Measurements from ENCODE around the gene TCHP.
"Not testable (repeated sequence)": the region's sequence is repeated elsewhere in the genome, so short reads cannot be mapped to it uniquely, and the experiment has no call there.

TCHP gene

DNA sequence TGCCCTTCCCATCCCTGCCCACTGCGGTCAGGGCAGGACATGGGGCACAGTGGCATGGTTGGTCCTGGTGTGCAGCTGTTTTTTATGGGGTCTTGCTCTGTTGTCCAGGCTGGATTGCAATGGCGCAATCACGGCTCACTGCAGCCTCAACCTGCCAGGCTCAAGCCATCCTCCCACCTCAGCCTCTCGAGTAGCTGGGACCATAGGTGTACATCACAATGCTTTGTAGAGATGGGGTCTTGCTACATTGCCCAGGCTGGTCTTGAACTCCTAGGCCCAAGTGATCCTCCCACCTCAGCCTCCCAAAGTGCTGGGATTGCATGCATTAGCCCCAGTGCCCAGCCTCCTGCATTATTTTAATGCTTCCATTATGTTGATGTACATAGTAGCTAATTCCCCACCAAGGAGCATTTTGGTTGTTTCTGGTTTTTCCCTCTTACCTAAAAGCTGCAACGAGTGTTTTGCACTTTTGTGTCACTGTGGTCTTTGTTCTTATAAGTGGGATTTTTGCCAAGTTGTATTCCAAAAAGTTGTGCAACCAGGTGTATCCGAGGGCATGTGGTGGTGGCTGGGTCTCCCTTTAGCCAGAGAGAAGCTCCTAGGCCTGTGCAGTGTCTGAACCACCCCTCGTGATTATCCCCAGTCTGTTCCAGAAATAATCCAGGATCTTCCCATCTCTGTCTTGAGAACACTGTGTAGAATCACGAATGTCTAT is 10.3 kb downstream of the TCHP start:
- DNase-seq (ENCODE audit: low spot score), result no peak

DNA sequence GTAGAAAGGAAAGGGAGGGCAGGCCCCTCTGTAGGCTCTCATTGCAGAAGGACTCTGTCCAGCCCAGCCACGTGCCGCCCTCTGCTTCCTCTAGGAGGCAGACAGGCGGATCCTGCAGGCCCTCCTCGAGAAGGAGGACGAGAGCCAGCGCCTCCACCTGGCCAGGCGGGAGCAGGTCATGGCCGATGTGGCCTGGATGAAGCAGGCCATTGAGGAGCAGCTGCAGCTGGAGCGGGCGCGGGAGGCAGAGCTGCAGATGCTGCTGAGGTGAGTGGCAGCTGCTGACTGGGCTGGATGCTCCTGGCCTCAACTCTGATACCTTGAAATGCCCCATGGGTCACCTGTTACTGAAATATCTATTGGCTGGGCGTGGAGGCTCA is 10.9 kb downstream of the TCHP start:
- DNase-seq (ENCODE audit: low spot score), result no peak

DNA sequence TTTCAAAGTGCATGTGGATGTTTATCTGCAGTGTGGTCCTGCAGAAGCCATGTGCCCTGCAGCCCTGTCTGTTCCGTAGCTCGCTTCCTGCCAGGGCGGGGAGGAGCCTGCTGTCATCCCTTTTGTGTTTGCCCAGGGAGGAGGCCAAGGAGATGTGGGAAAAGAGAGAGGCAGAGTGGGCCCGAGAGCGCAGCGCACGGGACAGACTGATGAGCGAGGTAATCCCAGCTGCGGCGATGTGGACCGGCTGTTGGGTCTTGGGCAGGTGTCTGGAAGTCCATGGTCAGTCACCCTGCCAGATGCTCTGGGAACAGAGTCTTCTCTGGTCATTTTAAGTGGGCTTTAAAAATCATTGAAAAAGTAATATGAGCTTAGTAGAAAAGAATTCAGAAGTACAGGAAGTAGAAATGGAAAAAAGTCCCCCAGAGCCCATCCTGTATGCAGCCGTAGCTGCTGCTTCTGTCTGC is 12.8 kb downstream of the TCHP start:
- no peak for DNase-seq (ENCODE audit: low spot score)

DNA sequence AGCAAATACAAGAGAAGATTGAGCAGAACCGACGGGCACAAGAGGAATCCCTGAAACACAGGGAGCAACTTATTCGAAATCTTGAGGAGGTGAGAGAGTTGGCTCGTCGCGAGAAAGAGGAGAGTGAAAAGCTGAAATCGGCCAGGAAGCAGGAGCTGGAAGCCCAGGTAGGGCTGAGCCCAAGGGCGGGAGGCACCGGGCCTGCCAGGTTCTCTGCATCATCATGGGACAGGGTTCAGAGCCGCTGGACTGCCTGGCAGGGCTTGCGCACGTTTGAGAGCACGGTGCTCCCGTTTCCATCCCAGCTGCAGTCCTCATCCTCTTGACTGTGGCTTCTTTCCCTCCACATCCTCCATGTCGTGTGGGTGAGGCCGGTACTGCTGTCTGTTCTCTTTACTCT is 14.4 kb downstream of the TCHP start:
- no peak for DNase-seq (ENCODE audit: low spot score)

DNA sequence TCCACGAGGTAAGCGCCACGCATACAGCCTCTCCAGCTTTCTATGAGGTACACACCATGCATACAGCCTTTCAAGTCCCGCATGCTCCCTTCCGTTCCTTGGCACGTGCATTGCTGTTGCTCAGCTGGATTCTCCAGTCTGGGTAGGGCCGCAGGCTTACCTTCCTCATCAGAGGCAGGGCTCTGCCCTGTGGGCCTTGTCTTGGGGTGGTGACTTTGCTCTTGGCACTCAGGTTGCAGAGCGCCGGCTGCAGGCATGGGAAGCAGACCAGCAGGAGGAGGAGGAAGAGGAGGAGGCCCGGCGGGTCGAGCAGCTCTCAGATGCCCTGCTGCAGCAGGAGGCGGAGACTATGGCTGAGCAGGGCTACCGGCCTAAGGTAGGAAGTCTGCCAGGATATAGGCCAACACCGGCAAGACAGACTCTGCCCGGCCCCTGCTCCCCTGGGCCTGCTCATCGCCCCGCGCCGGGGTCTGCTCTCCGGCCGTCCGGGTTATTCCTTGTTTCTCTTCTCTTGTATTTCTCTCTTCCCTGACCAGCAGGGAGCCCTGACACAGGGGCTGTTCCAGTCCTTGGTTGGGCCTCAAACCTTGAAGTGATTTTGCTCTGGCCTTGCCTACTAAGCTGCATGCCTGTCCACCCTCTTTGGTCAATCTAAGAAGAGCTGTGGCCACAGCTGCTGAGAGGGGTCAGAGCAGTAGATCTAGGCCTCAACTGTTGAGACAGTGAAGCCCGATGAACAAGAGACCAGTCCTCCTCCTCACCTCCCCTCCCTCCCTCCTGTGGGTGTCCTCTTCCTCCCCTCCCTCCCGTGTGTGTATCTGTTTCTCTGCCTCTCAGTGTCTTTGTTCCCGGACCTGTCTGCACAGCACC is 15.3 kb downstream of the TCHP start:
- DNase-seq (ENCODE audit: low spot score), result no peak

DNA sequence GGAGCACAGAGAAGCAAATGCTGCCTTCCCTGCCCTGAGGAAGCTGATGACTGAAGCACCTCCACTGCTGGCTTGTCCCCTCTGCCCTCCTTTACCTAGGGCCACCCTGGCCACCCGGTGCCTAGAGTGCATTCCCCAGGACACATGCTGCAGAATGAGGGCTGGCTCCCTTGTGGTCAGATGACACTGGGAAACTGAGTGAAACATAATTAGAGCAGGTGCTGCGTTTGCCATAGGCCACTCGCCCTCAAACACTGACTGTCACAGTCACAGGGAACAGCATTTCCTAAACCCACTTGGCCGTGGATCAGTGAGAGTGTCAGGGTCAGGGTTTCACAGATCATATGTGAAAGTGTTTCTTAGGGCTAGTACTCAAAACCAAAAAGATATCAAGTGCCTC is 16.0 kb downstream of the TCHP start:
- no peak for DNase-seq (ENCODE audit: low spot score)

DNA sequence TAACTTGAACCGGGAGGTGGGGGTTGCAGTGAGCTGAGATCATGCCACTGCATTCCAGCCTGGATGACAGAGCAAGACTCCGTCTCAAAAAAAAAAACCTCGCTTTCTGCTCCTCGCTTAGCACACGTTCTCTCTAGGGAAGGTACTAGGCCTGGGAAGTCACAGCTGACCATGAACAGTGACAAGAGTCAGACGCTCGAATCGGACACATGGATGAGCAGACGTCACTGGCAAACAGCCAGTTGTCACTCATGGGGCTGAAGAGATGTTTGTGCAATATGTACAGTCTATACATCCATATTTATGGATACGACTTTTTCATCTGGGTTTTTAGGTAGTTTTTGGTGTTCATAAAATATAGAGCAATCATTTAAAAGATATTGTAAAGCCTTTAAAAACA is 19.4 kb downstream of the TCHP start:
- no peak for DNase-seq (ENCODE audit: low spot score)

DNA sequence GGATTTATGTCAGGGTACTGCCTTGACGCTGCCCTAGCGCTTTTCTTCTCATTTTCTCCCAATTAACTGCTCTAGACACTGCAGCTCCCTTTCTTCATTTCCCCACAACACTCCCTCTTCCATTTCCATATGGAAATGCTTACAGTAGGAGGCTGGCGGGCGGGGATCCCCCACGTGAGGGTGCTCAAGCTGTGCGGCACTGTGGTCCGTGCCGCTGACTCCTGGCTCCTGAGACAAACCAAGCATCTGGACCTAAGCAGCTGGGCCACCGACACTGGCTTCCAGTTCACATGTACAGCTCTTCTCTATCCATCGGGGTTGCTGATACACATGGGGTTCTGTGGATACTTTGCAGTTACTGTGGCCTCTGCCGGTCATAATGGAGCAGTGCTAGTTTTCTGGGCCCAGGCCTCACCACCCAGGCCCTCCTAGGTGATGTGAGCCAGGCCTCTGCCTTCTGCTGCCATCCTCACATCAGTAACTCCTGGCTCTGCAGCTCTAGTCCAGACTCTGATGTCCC is 20.2 kb downstream of the TCHP start:
- no peak for DNase-seq (ENCODE audit: low spot score)

DNA sequence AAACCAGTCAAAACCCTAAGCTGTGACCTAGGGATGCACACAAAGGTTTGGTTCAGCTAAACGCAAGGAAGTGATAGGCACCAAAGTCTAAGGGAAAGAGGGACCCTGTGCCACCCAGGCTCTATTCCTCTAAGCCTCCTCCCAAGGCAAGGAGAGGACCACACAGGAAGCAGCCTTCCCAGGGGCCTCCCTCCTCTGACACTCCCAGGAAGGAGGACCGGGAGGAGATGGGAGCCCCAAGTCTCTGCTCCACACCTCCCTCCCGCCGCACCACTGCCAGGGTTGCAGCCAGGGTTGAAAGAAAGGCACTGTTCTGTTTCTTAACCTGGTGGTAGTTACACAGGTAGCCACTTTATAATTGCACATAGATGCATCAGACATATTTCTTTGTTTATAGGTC is 21.9 kb downstream of the TCHP start:
- DNase-seq (ENCODE audit: low spot score), result no peak

DNA sequence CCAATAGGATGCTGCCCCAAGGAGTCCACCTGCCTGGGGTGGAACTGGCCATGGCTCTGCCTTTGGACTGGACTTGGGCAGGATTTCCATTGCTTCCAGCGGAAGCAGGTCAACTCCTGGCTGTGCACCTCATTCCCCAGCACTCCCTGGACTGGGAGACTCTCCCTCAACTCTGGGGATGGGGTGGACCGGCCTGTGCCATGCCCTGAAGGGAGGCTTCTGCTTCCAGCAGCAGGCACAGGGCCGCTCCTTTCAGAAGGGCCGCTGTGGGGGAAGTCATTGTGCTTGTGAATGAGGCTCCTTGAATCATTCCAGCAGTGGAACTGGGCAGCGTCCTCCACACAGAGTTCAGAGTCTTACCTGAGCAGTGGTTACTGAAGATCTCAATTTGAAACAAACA is 23.0 kb downstream of the TCHP start:
- no peak for DNase-seq (ENCODE audit: low spot score)

DNA sequence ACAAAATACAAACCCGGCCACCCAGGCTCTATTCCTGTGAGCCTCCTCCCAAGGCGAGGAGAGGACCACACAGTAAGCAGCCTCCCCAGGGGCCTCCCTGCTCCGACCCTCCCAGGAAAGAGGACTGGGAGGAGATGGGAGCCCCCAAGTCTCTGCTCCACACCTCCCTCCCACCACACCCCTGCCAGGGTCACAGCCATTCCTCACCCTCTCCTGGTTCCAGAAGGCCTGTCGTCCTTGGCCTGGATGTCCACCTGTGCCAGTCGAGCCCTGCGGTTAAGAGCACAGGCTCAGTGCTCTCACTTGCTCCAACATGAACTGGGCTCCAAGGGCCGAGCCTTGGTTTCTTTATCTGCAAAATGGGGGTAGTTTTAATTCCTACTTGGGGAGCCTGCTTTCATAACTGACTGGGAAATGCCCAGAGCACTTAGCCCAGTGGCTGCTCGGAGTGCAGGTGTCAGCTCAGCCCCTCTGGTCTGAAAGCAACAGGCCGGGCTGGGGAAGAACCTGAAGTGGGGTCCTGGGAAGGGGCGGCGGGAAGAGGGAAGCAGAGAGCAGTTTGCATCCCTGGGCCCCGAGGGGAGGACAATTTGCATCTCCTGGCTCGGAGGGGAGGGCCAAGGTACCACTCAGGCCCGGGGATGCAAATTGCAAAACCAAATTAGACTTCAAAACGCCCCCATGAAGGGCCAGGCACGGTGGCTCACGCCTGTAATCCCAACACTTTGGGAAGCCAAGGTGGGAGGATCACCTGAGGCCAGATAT is 23.6 kb downstream of the TCHP start:
- peak; percentile 50 for DNase-seq (ENCODE audit: low spot score)

DNA sequence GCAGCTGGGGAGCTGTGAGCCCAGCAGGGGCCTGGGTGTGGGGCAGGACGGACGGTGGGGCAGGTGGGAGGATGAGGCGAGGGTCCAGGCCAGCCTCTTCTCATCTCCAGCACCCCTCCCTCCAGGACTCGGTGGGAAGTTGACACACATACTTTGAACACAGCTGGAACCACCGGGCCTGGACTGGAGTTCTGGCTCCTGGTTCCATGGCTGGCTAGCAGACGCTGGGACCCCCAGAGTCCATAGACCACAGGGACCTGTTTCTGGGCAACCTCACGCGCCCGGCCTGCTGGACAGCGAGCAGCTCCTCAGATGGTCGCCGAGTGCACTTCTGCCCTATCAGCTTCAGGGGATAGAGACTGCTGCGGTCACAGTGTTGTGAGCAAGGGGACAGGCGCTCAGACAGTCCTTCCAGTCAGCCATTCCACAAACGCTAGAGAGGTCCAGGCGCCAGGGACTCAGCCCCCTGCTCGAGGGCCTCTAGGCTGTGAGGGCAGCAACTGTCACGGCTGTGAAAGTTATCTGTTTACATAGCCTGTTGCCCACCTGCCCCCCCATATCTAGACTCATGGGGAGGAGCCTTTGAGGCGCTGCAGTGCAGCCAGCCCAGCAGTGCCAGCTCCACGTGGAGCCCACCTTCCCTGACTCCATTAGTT is 25.2 kb downstream of the TCHP start:
- DNase-seq (ENCODE audit: low spot score), result no peak

DNA sequence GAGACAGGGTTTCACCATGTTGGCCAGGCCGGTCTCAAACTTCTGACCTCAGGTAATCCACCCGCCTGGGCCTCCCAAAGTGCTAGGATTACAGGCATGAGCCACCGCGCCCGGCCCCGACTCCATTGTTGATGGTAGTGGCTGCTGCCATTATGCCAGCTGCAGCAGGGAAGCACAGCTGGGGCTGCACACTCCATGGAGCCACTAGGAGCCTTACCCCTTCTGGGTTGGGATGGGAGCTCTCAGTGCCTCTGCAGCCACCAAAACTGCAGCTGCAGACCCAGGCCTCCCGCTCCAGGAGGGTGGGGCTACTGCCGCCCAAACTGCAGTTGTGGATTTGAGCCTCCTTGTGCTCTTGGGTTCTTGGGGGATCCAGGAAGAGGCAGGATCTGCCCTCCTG is 25.9 kb downstream of the TCHP start:
- no peak for DNase-seq (ENCODE audit: low spot score)

DNA sequence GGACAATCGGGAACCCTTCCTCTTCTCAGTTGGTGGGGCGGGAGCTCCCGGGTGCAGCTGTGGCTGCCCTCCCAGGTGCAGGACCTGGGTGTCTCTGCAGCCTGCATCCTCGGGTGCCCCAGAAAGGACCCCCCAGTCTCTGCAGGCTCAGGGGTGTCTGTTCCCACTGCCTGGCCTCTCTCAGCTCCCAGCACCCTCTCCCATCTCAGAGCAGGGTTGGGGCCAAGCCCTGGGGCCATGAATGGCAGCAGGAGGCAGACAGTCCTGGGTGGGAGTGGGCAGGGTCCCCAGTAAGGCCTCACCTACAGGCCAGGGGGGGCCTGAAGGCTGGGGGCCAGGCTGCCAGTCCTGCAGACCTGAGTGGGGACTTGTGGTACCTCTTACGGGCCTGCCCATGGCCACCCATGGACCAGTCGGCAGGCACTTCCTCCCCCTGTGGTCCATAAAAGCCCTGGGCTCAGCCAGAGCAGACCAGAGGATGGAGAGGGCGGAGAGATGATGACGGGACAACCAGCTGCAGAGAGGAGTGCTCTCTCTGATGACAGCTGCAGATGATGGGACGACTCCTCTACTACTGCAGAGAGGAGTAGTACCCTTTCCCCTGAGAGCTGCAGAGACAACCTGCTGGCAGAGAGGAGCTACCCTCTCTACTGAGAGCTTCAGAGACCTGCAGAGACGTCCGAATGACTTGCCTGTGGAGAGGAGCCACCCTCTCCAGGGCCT is 26.6 kb downstream of the TCHP start:
- no peak for DNase-seq (ENCODE audit: low spot score)

DNA sequence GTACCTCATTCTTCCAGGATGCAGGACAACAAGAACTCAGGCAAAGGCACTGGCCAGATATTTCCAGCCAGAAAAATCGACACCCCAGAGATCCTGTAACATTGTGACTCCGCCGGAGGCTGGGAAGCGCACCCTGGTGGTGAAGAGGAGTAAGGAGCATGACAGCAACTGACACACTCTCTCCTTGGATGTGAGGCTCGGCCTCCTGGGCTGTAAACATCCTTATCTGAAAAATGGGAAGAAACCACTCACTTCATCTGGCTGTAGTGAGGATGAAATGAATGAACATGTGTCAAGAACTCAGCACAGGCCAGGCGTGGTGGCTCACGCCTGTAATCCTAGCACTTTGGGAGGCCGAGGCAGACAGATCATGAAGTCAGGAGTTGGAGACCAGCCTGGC is 27.5 kb downstream of the TCHP start:
- peak; percentile 27 for DNase-seq (ENCODE audit: low spot score)

DNA sequence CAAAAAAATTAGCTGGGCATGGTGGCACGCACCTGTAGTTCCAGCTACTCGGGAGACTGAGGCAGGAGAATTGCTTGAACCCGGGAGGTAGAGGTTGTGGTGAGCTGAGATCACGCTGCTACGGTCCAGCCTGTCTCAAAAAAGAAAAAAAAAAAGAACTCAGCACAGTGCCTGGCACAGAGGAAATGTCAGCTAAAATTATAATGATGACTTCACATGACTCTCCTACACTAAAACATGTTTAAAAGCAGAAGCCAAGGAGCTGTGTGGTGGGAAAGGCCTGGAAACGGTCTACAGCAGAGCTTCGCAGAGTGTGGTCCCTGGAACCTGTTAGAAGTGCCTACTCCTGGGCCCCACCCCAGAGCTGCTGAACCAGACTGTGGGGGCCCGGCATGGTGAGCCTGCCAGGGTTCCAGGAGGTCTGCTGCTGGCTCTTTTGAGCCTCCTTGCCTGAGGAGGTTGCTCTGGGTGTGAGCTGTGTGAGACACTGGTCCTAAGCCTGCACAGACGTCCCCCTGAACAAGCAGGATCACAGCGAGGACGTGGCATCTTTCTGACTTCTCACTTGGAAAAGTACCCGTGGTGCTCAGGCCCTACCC is 28.1 kb downstream of the TCHP start:
- no peak for DNase-seq (ENCODE audit: low spot score)

DNA sequence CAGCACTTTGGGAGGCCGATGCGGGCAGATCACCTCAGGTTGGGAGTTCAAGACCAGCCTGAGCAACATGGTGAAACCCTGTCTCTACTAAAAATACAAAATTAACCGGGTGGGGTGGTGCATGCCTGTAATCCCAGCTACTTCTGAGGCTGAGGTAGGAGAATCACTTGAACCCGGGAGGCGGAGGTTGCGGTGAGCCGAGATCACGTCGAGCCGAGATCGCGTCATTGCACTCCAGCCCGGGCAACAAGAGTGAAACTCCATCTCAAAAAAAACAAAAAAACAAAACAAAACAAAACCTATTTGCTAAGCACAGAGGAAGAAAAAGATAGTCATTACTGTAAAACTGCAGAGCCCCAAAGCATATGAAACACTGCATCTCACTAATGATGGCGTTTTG is 29.3 kb downstream of the TCHP start:
- not testable (repeated sequence) for DNase-seq (ENCODE audit: low spot score)

DNA sequence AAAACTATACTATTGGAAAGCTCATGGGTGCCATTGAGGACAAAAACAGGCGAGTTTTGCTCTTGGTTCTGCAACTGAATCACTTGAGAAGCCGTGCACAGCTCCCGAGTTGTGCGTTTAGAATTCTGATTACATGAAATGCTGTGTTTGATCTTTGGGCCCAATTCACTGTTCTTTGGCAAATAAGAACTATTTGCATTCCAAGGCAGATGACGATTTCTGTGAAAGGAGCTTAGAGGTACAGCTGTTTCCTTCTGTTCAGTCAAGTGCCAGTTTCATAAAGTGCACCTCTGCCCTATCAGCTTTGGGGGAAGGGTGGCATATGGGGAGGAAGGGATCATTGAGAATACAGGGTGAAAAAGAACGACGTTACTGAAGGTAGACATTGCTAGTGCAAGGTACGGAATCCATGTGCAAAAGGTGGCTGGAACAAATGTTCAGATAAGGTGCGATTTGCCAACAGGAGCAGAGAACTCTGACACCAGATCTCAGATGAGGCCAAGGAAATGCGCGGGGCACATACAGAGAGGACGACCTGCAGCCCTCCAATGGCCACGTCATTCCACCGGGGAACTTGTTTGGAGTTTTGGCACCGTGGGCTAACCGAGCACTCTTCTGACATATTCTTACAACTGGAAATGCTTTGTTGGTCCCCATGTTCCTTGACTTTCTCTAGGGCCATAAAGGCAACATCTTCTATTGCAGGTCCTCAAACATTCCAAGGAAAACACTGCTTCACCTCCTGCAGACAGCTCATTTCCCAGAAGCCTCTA is 30.1 kb downstream of the TCHP start:
- no peak for DNase-seq (ENCODE audit: low spot score)

DNA sequence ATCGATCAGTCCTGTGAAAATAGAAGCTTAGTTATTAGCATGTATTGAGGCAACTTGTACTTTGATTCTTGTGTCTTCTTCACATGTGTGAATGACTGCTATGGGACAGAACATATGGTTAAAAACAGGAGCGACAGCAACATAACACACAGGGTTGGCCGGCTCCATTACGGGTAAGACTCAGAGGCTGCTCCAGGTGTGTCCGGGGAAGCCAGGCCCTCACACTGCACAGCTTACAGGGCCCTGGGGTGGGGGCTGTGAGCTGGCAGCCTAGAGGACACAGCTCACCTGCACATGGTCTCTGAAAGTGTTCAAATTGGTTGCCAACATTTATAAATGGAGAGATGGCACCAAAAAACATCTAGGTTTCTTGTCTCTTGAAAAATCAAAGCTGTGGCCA is 31.1 kb downstream of the TCHP start:
- DNase-seq (ENCODE audit: low spot score), result no peak

DNA sequence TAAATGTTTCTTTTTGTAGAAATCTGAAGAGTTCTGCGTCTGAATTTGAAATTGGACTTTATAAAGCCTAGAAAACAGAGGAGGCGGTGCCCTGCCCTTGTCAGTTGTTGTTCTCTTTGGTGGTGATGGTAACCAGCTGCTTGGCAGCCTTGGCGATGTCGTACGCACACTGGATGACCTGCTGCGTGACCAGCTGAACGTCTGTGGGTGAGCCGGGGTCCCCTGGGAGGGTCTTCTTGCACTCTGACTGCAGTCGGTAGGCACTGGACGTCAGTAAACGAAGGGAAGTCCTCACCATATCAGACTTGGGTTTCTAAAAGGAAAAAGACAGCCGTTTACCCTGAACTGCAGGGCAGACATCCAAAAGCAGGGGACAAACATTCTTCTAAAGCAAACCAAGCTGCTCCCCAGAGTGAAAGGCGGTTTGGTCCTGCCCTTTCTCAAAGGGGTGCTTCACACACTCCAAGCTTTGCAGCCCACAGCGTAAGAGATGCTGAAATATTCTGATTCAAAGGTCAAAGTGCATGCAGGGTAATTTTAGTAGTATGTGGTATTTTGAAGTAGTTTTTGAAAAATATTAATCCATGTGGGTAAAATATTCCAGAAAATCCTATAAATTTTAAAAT is 32.9 kb downstream of the TCHP start:
- DNase-seq (ENCODE audit: low spot score), result no peak

All from germinal center (tissue), 1 donor.